SK-N-SH (cell line): ENCODE results near the gene MARS1.

ENCODE experiments used
- CTCF ChIP-seq: fragments of 200-600 bp; sonication (generic); IDR thresholded peaks from 2 replicates; pipeline ENCODE4 v1.6.1; 2017; ENCODE audit warnings: antibody characterized with exemption, mild to moderate bottlenecking, moderate library complexity
- POLR2AphosphoS5 ChIP-seq: IDR thresholded peaks from 2 replicates; pipeline ENCODE4 v1.6.1; 2012; ENCODE audit warnings: low read depth, low read length
- SIN3A ChIP-seq: IDR thresholded peaks from 2 replicates; pipeline ENCODE4 v1.6.1; 2012; ENCODE audit warnings: low read depth, mild to moderate bottlenecking, low read length, moderate library complexity, borderline replicate concordance
- USF1 ChIP-seq: IDR thresholded peaks from 2 replicates; pipeline ENCODE4 v1.4.0; 2012; ENCODE audit warnings: low read depth, borderline replicate concordance

- TF ChIP-seq CTCF = no peak
- TF ChIP-seq USF1 = no peak
- no peak; the same call in 1 of the 2 replicates for TF ChIP-seq POLR2AphosphoS5
- no peak for TF ChIP-seq SIN3A
These were observed 28.8 kb downstream of the MARS1 start for GRCh38 chr12:57516617-57517153.
